Gastrocnemius medialis (tissue), 4 donors: Measurements from ENCODE around the gene POLN. TPM values are rescaled to one million over a fixed set of nuclear protein-coding genes. Genes with fewer than 3 reads are reported as not detected.

ENCODE experiments used
- ATAC-seq, 2 donors: fragments of 150-250 bp; one replicate each; pipeline ENCODE4 v1.9.1; 2016
- DNase-seq, 2 donors: peaks; one replicate each; pipeline ENCODE4 v3.0.0-alpha.2; 2019
- H3K27ac ChIP-seq, 4 donors: fragments of 200-600 bp; sonication (generic); 1 replicate in 1 of 4; 2 replicates in 3 of 4; pipeline ENCODE4 v1.5.1; 2016 to 2018; ENCODE audit warnings: mild to moderate bottlenecking in 2 of 4, moderate library complexity in 1 of 4
- H3K27me3 ChIP-seq, 3 donors: fragments of 200-600 bp; sonication (generic) in 2 of 3; 1 replicate in 1 of 3; 2 replicates in 2 of 3; pipeline versions ENCODE4 v1.5.1 to v1.6.0; 2016 to 2019; ENCODE audit warnings: mild to moderate bottlenecking in 1 of 3, moderate library complexity in 1 of 3
- H3K36me3 ChIP-seq, 2 donors: fragments of 200-600 bp; sonication (generic) in 1 of 2; one replicate each; pipeline ENCODE4 v1.5.1; 2017 to 2018
- H3K4me1 ChIP-seq, 2 donors: fragments of 200-600 bp; sonication (generic) in 1 of 2; one replicate each; pipeline ENCODE4 v1.5.1; 2016 to 2017; ENCODE audit warnings: mild to moderate bottlenecking in 2 of 2
- H3K4me3 ChIP-seq, 4 donors: fragments of 200-600 bp; sonication (generic) in 3 of 4; 1 replicate in 1 of 4; 2 replicates in 3 of 4; pipeline ENCODE4 v1.5.1; 2016 to 2019; ENCODE audit warnings: mild to moderate bottlenecking in 2 of 4
- H3K9me3 ChIP-seq, 3 donors: fragments of 200-600 bp; sonication (generic) in 2 of 3; 1 replicate in 1 of 3; 2 replicates in 2 of 3; pipeline ENCODE4 v1.5.1; 2016 to 2019
- POLR2A ChIP-seq, 2 donors: fragments of 450-650 bp; IDR thresholded peaks; one replicate each; pipeline ENCODE4 v1.6.1; 2017; ENCODE audit warnings: antibody characterized with exemption in 2 of 2, mild to moderate bottlenecking in 2 of 2, moderate library complexity in 2 of 2
- in situ Hi-C, 4 donors: fragments of 200-750 bp; cut with MboI; loops; one replicate each; pipeline versions ENCODE4 v1.15.0 to v1.8.0; 2017; ENCODE audit warnings: low sequenced_read_pairs in 4 of 4
- intact Hi-C: fragments of 100-400 bp; cut with DNase I; formaldehyde crosslinking; loops from one replicate; pipeline ENCODE4 v1.15.1; 2023; ENCODE audit warnings: low total_unique reads
- total RNA-seq, 4 donors: library from RNA; depleted of rRNA; stranded (reverse); fragments of >200 nt; gene quantifications; one replicate each; pipeline versions ENCODE4 v1.1.0 to v1.2.3, GENCODE V29; 2016
- TF ChIP-seq, protein P1 (sequence below), 5 experiments: fragments of 450-650 bp in 3 of 5; fragments of 200-600 bp in 2 of 5; sonication (generic) in 2 of 5; IDR thresholded peaks in 4 of 5; conservative IDR thresholded peaks in 1 of 5; 1 replicate in 4 of 5; 2 replicates in 1 of 5; pipeline ENCODE4 v1.5.1; 2016 to 2019; ENCODE audit warnings: antibody characterized with exemption in 5 of 5, mild to moderate bottlenecking in 3 of 5, moderate library complexity in 3 of 5

POLN gene
- total RNA-seq, 4 donors from 2014 or later = 0.71 to 2.0 (median 0.86) TPM; not detected in 1

DNA sequence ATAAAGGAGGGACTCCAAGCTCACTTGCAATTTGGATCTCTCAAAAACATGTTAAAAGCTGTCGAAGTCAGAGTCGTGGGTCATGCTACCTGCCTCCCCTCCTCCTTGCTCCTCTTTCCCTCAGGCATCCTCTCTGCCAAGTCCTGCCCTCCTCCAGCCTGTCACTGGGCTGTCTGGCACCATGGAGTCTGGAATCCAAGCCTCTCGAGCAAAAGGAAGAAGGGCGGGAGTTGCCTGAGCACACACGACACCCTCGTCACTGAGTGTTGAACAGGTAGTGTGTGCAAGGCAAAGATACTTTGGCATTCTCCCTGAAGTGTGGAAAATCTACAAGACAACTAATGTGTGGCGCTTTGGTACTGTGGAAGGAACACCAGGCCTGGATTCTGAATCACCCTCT lies 62.2 kb downstream of the POLN start:
- TF ChIP-seq, protein P1, sequence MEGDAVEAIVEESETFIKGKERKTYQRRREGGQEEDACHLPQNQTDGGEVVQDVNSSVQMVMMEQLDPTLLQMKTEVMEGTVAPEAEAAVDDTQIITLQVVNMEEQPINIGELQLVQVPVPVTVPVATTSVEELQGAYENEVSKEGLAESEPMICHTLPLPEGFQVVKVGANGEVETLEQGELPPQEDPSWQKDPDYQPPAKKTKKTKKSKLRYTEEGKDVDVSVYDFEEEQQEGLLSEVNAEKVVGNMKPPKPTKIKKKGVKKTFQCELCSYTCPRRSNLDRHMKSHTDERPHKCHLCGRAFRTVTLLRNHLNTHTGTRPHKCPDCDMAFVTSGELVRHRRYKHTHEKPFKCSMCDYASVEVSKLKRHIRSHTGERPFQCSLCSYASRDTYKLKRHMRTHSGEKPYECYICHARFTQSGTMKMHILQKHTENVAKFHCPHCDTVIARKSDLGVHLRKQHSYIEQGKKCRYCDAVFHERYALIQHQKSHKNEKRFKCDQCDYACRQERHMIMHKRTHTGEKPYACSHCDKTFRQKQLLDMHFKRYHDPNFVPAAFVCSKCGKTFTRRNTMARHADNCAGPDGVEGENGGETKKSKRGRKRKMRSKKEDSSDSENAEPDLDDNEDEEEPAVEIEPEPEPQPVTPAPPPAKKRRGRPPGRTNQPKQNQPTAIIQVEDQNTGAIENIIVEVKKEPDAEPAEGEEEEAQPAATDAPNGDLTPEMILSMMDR (IDR thresholded peaks at IDR 0.05 in 4 of 5, conservative IDR thresholded peaks at IDR 0.05 in 1 of 5) = no peak
- TF ChIP-seq POLR2A (IDR thresholded peaks at IDR 0.05) = no peak

DNA sequence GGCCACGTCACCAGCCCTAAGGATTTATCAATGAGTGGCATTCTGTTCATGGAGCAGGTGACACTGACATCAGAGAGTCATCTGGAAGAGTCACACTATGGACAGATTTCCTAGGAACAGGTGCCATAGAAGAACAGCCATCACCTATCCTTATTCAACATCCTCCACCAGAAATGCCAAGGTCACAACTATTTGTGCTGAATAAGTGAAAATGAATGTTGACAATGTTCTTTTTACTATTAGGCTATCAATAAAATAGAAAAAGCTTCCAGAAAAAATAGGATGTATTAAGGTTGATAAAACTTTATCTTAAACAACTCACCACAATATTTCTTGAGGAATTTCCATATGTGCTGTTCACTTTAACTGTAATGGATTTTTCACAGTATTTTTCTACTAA lies 62.9 kb downstream of the POLN start:
- no peak for TF ChIP-seq POLR2A (IDR thresholded peaks at IDR 0.05)
- TF ChIP-seq, protein P1 (IDR thresholded peaks at IDR 0.05 in 4 of 5, conservative IDR thresholded peaks at IDR 0.05 in 1 of 5) = no peak
- ATAC-seq (no peak), DNase-seq (no peak)
- Histone ChIP-seq H3K27ac (no peak overlapping the region), H3K36me3 (no peaks in the 10 kb centered on the region), H3K4me1 (no peaks in the 10 kb centered on the region), H3K4me3 (no peak overlapping the region), H3K9me3 (no peaks in the 10 kb centered on the region), H3K27me3 (no peaks in the 10 kb centered on the region)
- in situ Hi-C loops = no loop called here
- intact Hi-C loops = no loop called here

More for the DNA sequence above, 62.2 kb downstream of the POLN start:
- Histone ChIP-seq H3K36me3 (no peaks in the 10 kb centered on the region), H3K27me3 (no peaks in the 10 kb centered on the region), H3K27ac (no peak overlapping the region), H3K4me1 (no peaks in the 10 kb centered on the region), H3K4me3 (no peak overlapping the region), H3K9me3 (no peaks in the 10 kb centered on the region)
- DNase-seq = no peak
- no peak for ATAC-seq
- intact Hi-C loops = no loop called here
- in situ Hi-C loops = no loop called here

DNA sequence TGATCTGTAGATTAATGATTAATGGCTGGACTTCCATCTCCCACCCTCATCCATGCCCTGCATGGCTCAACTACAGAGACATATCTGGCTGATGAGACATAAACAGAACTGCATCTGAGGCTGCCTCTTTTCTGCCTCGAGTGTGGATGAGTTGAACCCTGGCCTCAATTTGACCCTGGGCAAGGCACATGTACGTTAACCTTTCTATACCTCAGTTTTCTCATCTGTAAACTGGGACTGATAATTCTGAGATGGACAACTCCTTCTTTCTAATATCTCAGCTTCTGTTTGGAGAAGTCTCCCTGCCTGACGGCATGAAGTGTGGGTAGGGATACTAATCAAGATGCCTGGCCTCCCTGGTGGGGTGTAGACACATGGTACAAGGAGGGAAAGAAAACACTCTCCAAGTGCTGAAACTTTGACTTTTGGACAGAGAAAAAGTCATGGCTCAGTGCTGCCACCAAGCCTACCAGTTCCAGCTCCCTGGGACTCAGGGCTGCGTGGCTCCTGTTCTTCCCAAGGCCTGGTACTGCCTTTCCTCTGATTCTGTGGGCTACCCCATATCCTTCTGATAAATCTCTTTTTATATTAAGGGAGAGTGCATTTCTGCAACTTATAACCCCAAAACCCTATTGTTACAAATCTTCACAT lies 64.4 kb downstream of the POLN start:
- intact Hi-C loops = no loop called here
- no peaks in the 10 kb centered on the region for H3K9me3 ChIP-seq
- no peaks in the 10 kb centered on the region for H3K27me3 ChIP-seq
- H3K4me1 ChIP-seq = no peaks in the 10 kb centered on the region
- in situ Hi-C loops = no loop called here
- ATAC-seq (no peak), DNase-seq (no peak)
- H3K4me3 ChIP-seq = no peak overlapping the region
- H3K36me3 ChIP-seq = no peaks in the 10 kb centered on the region
- no peak overlapping the region for H3K27ac ChIP-seq
- TF ChIP-seq, protein P1 (IDR thresholded peaks at IDR 0.05 in 4 of 5, conservative IDR thresholded peaks at IDR 0.05 in 1 of 5) = no peak
- TF ChIP-seq POLR2A (IDR thresholded peaks at IDR 0.05) = no peak

DNA sequence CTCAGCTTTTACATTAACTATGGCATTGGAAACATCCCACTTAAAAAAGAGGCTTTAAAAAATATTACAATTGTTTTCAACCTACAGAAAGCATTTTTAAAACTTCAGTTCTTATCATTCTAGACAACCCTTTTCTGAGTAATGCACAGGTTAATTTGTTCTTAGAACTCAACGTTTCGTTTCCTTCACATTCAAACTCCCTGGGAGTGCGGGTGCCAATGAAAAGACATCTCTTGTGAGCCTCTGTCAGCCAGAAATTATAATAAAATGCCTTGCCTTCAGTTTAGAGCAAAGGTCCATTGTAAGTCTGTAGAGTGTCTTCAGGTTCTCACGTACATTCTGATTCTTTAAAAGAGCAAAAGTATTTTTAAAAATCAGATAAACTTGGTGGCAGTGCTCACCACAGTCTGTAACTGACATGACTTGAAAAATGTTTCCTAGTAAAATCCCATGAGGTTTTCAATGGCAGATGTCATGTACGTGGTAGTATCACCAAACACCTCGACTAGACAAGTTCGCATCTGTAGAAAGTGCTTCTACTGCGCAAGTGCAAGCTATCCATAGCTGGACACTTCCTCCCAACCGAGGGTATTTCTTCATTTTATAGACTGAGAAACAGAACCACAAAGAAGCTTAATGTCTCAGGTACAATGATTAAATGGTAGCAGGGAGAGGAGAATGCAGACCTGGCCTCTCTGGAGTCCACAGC lies 65.8 kb downstream of the POLN start:
- in situ Hi-C loops (no loop called here), intact Hi-C loops (no loop called here)
- no peaks in the 10 kb centered on the region for H3K4me1 ChIP-seq
- no peaks in the 10 kb centered on the region for H3K27me3 ChIP-seq
- DNase-seq (no peak), ATAC-seq (no peak)
- no peaks in the 10 kb centered on the region for H3K36me3 ChIP-seq
- H3K4me3 ChIP-seq = no peak overlapping the region
- H3K9me3 ChIP-seq = no peaks in the 10 kb centered on the region
- TF ChIP-seq POLR2A (IDR thresholded peaks at IDR 0.05) = no peak
- TF ChIP-seq, protein P1 (IDR thresholded peaks at IDR 0.05 in 4 of 5, conservative IDR thresholded peaks at IDR 0.05 in 1 of 5) = no peak
- no peak overlapping the region for H3K27ac ChIP-seq
